ENCODE results near the gene WWOX. TPM values are rescaled to one million over a fixed set of nuclear protein-coding genes. Genes with fewer than 3 reads are reported as not detected.

The WWOX gene
- total RNA-seq, 1 experiment from 2014 or later: 79.9 TPM

DNA sequence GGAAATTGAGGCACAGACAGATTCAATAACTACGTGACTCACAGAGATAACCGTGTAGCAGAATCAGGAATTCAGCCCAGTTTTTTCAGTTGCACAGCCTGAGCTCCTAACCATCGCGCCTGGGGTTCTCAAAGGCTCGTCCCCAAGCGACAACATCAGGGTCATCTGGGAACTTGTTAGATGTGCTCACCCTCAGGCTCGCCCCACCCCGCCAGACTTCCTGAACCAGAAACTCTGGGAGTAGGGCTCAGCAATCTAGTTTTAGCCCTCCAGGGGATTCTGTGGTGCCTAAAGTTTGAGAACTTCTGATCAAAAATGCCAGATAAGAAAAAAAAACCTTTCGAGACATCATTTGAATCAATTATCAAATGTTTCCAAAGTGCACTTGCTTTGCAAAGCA, 559.8 kb downstream of the WWOX start:
- DNase-seq (ENCODE audit: low spot score): no peak
- H3K27me3 ChIP-seq (replicated peaks; ENCODE audit: insufficient read depth, low read depth, low read length, poor library complexity): peaks cover 13% of the 10 kb centered on the region
- intact Hi-C loops (cut with micrococcal nuclease; ENCODE audit: unreplicated experiment): no loop called here
- no peak overlapping the region for H3K4me3 ChIP-seq (ENCODE audit: low read depth, low read length, poor library complexity, severe bottlenecking)
- BruUV-seq (replicated peaks): no TSS peak
- no peak overlapping the region for H3K27ac ChIP-seq (ENCODE audit: low read depth, low read length, poor library complexity, severe bottlenecking)
- H3K4me1 ChIP-seq (ENCODE audit: insufficient read depth, low read length, poor library complexity, severe bottlenecking): no peaks in the 10 kb centered on the region
- ChIA-PET CTCF (no interaction called here), POLR2A (ENCODE audit: low non-redundant PET) (no interaction called here)
- no peaks in the 10 kb centered on the region for H3K9me3 ChIP-seq (ENCODE audit: low read depth, low read length, poor library complexity, severe bottlenecking)
- TF ChIP-seq CTCF (conservative IDR thresholded peaks at IDR 0.05; ENCODE audit: low read depth, low read length) (no peak), EZH2 (IDR thresholded peaks at IDR 0.05; ENCODE audit: borderline replicate concordance, low read depth, low read length, poor library complexity, severe bottlenecking) (no peak)
- H3K36me3 ChIP-seq (ENCODE audit: insufficient read depth, low read length, poor library complexity, severe bottlenecking): no peaks in the 10 kb centered on the region

GRCh38 chr16:78659668-78660217, 560.3 kb downstream of the WWOX start:
- Histone ChIP-seq H3K4me3 (ENCODE audit: low read depth, low read length, poor library complexity, severe bottlenecking) (no peak overlapping the region), H3K9me3 (ENCODE audit: low read depth, low read length, poor library complexity, severe bottlenecking) (no peaks in the 10 kb centered on the region), H3K36me3 (ENCODE audit: insufficient read depth, low read length, poor library complexity, severe bottlenecking) (no peaks in the 10 kb centered on the region), H3K4me1 (ENCODE audit: insufficient read depth, low read length, poor library complexity, severe bottlenecking) (no peaks in the 10 kb centered on the region), H3K27me3 (replicated peaks; ENCODE audit: insufficient read depth, low read depth, low read length, poor library complexity) (peaks cover 12% of the 10 kb centered on the region), H3K27ac (ENCODE audit: low read depth, low read length, poor library complexity, severe bottlenecking) (no peak overlapping the region)
- POLR2A ChIA-PET (ENCODE audit: low non-redundant PET): no interaction called here
- TF ChIP-seq EZH2 (IDR thresholded peaks at IDR 0.05; ENCODE audit: borderline replicate concordance, low read depth, low read length, poor library complexity, severe bottlenecking) (no peak), CTCF (conservative IDR thresholded peaks at IDR 0.05; ENCODE audit: low read depth, low read length) (no peak)
- CTCF ChIA-PET: no interaction called here
- DNase-seq (ENCODE audit: low spot score): no peak
- no TSS peak for BruUV-seq (replicated peaks)
- intact Hi-C loops (cut with micrococcal nuclease; ENCODE audit: unreplicated experiment): no loop called here

- BruUV-seq (replicated peaks): no TSS peak
- no peak overlapping the region for H3K4me3 ChIP-seq (ENCODE audit: low read depth, low read length, poor library complexity, severe bottlenecking)
- DNase-seq (ENCODE audit: low spot score): no peak
- H3K27ac ChIP-seq (ENCODE audit: low read depth, low read length, poor library complexity, severe bottlenecking): no peak overlapping the region
- H3K27me3 ChIP-seq (replicated peaks; ENCODE audit: insufficient read depth, low read depth, low read length, poor library complexity): peaks cover 12% of the 10 kb centered on the region
- intact Hi-C loops (cut with micrococcal nuclease; ENCODE audit: unreplicated experiment): no loop called here
- no peak for TF ChIP-seq EZH2 (IDR thresholded peaks at IDR 0.05; ENCODE audit: borderline replicate concordance, low read depth, low read length, poor library complexity, severe bottlenecking)
- no peak for TF ChIP-seq CTCF (conservative IDR thresholded peaks at IDR 0.05; ENCODE audit: low read depth, low read length)
- ChIA-PET POLR2A (ENCODE audit: low non-redundant PET) (no interaction called here), CTCF (no interaction called here)
- no peaks in the 10 kb centered on the region for H3K36me3 ChIP-seq (ENCODE audit: insufficient read depth, low read length, poor library complexity, severe bottlenecking)
- H3K4me1 ChIP-seq (ENCODE audit: insufficient read depth, low read length, poor library complexity, severe bottlenecking): no peaks in the 10 kb centered on the region
- H3K9me3 ChIP-seq (ENCODE audit: low read depth, low read length, poor library complexity, severe bottlenecking): no peaks in the 10 kb centered on the region
Observed at GRCh38 chr16:78660795-78661194, 561.3 kb downstream of the WWOX start.

All from A673 (cell line).